Activated CD4-positive, alpha-beta T cell treated with anti-CD3 and anti-CD28 coated beads, Interleukin-2, amount 50 U/mL, for 24 hours (primary cell): ENCODE data around the gene PIANP.

ENCODE experiments used
- DNase-seq, 2 donors: peaks; one replicate each; pipeline ENCODE4 v3.0.0-alpha.2; 2020; ENCODE audit warnings: low read depth in 1 of 2, low spot score in 1 of 2

PIANP gene

GRCh38 chr12:6672143-6672542, 28.5 kb downstream of the PIANP start:
- DNase-seq = no peak

- no peak for DNase-seq
Observed at GRCh38 chr12:6667559-6668210, 32.9 kb downstream of the PIANP start.

GRCh38 chr12:6666211-6666610, 34.4 kb downstream of the PIANP start:
- DNase-seq = no peak

GRCh38 chr12:6664902-6665301, 35.7 kb downstream of the PIANP start:
- DNase-seq = no peak

GRCh38 chr12:6662906-6663742, 37.5 kb downstream of the PIANP start, which contains the start of gene ING4:
ING4 (minus strand) TSS chr12:6663119; CDS start chr12:6663101, 18 bp downstream.
- DNase-seq = peak; percentile 79 to 96

- no peak for DNase-seq
Observed at GRCh38 chr12:6662602-6662905, 38.1 kb downstream of the PIANP start.

- DNase-seq = no peak
Observed at GRCh38 chr12:6653987-6654386, 46.6 kb downstream of the PIANP start.

- DNase-seq = no peak
Observed at GRCh38 chr12:6653342-6653741, 47.3 kb downstream of the PIANP start.

GRCh38 chr12:6652391-6652790, 48.2 kb downstream of the PIANP start:
- DNase-seq = no peak

- no peak for DNase-seq
Observed at GRCh38 chr12:6650832-6651231, 49.8 kb downstream of the PIANP start.

GRCh38 chr12:6647083-6647604, 53.5 kb downstream of the PIANP start, which contains the start of gene ACRBP:
ACRBP (minus strand) TSS chr12:6647432; CDS start chr12:6647366, 66 bp downstream.
- no peak for DNase-seq

- no peak for DNase-seq
Observed at GRCh38 chr12:6646276-6647082, 54.1 kb downstream of the PIANP start.

- DNase-seq = no peak
Observed at GRCh38 chr12:6644903-6645302, 55.7 kb downstream of the PIANP start.

- no peak for DNase-seq
Observed at GRCh38 chr12:6644257-6644596, 56.4 kb downstream of the PIANP start.
